Measurements from ENCODE around the gene ZCCHC4. TPM values are rescaled to one million over a fixed set of nuclear protein-coding genes. Genes with fewer than 3 reads are reported as not detected.
"Not testable (repeated sequence)": the region's sequence is repeated elsewhere in the genome, so short reads cannot be mapped to it uniquely, and the experiment has no call there.

The ZCCHC4 gene
- total RNA-seq, 1 experiment from 2014 or later = 18.0 TPM

DNA sequence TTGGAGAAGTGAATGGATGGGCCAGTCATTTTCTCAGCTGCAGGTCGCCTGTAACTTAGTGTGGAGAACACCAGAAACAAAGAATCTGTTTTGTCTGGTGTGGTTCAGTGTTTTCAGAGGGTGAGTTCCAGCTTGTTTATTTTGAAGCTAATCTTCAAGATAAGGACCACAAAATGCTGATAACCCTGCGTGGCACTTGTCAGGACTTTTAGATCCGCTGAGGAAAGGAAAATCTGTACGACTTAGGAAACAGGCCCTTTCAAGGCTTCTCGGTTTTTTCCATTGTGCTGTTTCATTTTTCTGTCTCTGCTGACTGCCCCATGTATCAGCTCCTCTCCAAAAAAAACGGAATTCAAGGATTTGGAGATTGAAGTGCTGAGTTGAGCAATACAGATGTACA lies 55.7 kb downstream of the ZCCHC4 start:
- BruUV-seq (replicated peaks) = no TSS peak
- H3K36me3 ChIP-seq (ENCODE audit: insufficient read depth, low read length, poor library complexity, severe bottlenecking) = peaks cover 6% of the 10 kb centered on the region
- H3K4me3 ChIP-seq (ENCODE audit: low read depth, low read length, poor library complexity, severe bottlenecking) = no peak overlapping the region
- TF ChIP-seq EZH2 (IDR thresholded peaks at IDR 0.05; ENCODE audit: borderline replicate concordance, low read depth, low read length, poor library complexity, severe bottlenecking) (no peak), CTCF (conservative IDR thresholded peaks at IDR 0.05; ENCODE audit: low read depth, low read length) (no peak)
- no peaks in the 10 kb centered on the region for H3K27me3 ChIP-seq (replicated peaks; ENCODE audit: insufficient read depth, low read depth, low read length, poor library complexity)
- intact Hi-C loops (cut with micrococcal nuclease; ENCODE audit: unreplicated experiment) = loop anchor here (5.0 kb wide), 1 partner anchor 391 kb away; no protein-coding TSS in a partner anchor
- ChIA-PET POLR2A (ENCODE audit: low non-redundant PET) (no interaction called here), CTCF (interaction anchor here (3.4 kb wide), 1 partner anchor 56 kb away, joined by 13 read pairs; the partner anchor contains the start of gene ZCCHC4)
- DNase-seq (ENCODE audit: low spot score) = no peak
- no peaks in the 10 kb centered on the region for H3K9me3 ChIP-seq (ENCODE audit: low read depth, low read length, poor library complexity, severe bottlenecking)
- H3K4me1 ChIP-seq (ENCODE audit: insufficient read depth, low read length, poor library complexity, severe bottlenecking) = no peaks in the 10 kb centered on the region
- H3K27ac ChIP-seq (ENCODE audit: low read depth, low read length, poor library complexity, severe bottlenecking) = no peak overlapping the region

DNA sequence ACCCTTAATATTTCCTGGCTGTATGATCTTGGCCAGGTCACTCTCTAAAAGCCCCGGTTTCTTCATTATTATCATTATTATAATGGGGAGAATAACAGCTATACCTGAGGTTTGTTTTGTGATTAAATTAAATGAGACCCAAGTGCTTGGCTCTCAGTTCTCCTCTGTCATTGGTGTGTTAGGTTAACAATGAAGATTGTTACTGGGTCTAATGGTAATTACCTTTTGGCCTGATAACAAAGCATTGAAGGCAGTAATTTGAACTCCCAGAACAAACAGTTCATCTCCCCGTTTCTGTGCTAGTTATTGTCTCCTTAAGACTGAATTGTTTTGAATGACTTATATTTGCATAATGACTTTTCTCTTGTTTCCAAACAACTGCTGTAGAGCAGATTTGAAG lies 57.7 kb downstream of the ZCCHC4 start:
- Histone ChIP-seq H3K27ac (ENCODE audit: low read depth, low read length, poor library complexity, severe bottlenecking) (no peak overlapping the region), H3K4me3 (ENCODE audit: low read depth, low read length, poor library complexity, severe bottlenecking) (no peak overlapping the region), H3K4me1 (ENCODE audit: insufficient read depth, low read length, poor library complexity, severe bottlenecking) (no peaks in the 10 kb centered on the region), H3K36me3 (ENCODE audit: insufficient read depth, low read length, poor library complexity, severe bottlenecking) (peaks cover 1% of the 10 kb centered on the region), H3K9me3 (ENCODE audit: low read depth, low read length, poor library complexity, severe bottlenecking) (no peaks in the 10 kb centered on the region), H3K27me3 (replicated peaks; ENCODE audit: insufficient read depth, low read depth, low read length, poor library complexity) (no peaks in the 10 kb centered on the region)
- intact Hi-C loops (cut with micrococcal nuclease; ENCODE audit: unreplicated experiment) = no loop called here
- TF ChIP-seq CTCF (conservative IDR thresholded peaks at IDR 0.05; ENCODE audit: low read depth, low read length) = no peak
- no peak for TF ChIP-seq EZH2 (IDR thresholded peaks at IDR 0.05; ENCODE audit: borderline replicate concordance, low read depth, low read length, poor library complexity, severe bottlenecking)
- ChIA-PET CTCF (no interaction called here), POLR2A (ENCODE audit: low non-redundant PET) (no interaction called here)
- no peak for DNase-seq (ENCODE audit: low spot score)
- no TSS peak for BruUV-seq (replicated peaks)

DNA sequence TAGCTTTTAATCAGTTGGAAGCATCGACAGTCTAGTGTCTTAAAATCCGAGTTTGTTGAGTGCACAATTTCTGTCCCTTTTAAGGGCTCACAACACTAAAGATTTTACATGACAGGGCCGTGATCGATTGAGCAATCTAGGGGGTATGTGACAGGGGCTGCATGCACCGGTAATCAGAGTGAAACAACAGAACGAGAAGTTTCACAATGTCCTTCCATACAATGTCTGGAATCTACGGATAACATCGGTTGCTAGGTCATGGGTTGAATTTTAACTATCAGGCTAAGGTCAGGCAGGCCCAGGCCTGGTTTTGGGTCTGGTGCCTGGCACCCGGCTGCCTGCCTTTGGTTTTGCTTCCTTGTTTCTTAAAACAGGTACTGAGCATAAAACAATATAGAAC lies 60.0 kb downstream of the ZCCHC4 start:
- CTCF ChIA-PET; H3K4me1 ChIP-seq (ENCODE audit: insufficient read depth, low read length, poor library complexity, severe bottlenecking); H3K4me3 ChIP-seq (ENCODE audit: low read depth, low read length, poor library complexity, severe bottlenecking); intact Hi-C loops (cut with micrococcal nuclease; ENCODE audit: unreplicated experiment); POLR2A ChIA-PET (ENCODE audit: low non-redundant PET); DNase-seq (ENCODE audit: low spot score); H3K27ac ChIP-seq (ENCODE audit: low read depth, low read length, poor library complexity, severe bottlenecking); H3K36me3 ChIP-seq (ENCODE audit: insufficient read depth, low read length, poor library complexity, severe bottlenecking); BruUV-seq (replicated peaks); H3K9me3 ChIP-seq (ENCODE audit: low read depth, low read length, poor library complexity, severe bottlenecking); H3K27me3 ChIP-seq (replicated peaks; ENCODE audit: insufficient read depth, low read depth, low read length, poor library complexity): not testable (repeated sequence)

Data from A673 (cell line).